A549 (cell line): ENCODE measurements around the gene MID2. TPM values are rescaled to one million over a fixed set of nuclear protein-coding genes. Genes with fewer than 3 reads are reported as not detected.
A peak's percentile ranks its signal among the peaks of the same experiment; 100 is the strongest.
"Not testable (repeated sequence)": the region's sequence is repeated elsewhere in the genome, so short reads cannot be mapped to it uniquely, and the experiment has no call there.

Source experiments
- ATAC-seq, 2 experiments: fragments of 200-7000 bp in 1 of 2; fragments of >200 bp in 1 of 2; cut with Nextera tagmentation in 1 of 2; cut with Tn5 transposase in 1 of 2; 3 replicates each; pipeline versions ENCODE4 v1.8.0 to v1.9.1; 2018 to 2020; ENCODE audit warnings: mild to moderate bottlenecking in 1 of 2, moderate library complexity in 1 of 2
- CTCF ChIA-PET: fragments of 300-600 bp; sonication (Branson Sonifier 250); formaldehyde crosslinking; extraction: SDS; loops from one replicate; lab custom pipeline; 2021; ENCODE audit warnings: antibody characterized with exemption, inconsistent platforms; lab: Yijun Ruan, JAX
- POLR2A ChIA-PET: fragments of 350-600 bp; formaldehyde crosslinking; extraction: SDS; loops from one replicate; lab custom pipeline; 2021; ENCODE audit warnings: antibody characterized with exemption, inconsistent platforms; lab: Yijun Ruan, JAX
- DNase-seq, 2 experiments: peaks; one replicate each; pipeline versions ENCODE4 v3.0.0 to v3.0.0-alpha.2; 2011 to 2016; ENCODE audit warnings: low read depth in 1 of 2, low spot score in 1 of 2
- FAIRE-seq: peaks from 2 replicates; lab custom pipeline; 2011; peaks lifted over from hg19 to GRCh38; lab: Jason Lieb, UNC
- H3K27ac ChIP-seq, 2 experiments: fragments of >200 bp; sonication (Bioruptor Twin); formaldehyde crosslinking; 3 replicates each; pipeline ENCODE4 v1.5.1; 2016 to 2017
- H3K4me1 ChIP-seq: fragments of >200 bp; sonication (Bioruptor Twin); formaldehyde crosslinking; 3 replicates; pipeline ENCODE4 v1.6.1; 2016
- H3K4me2 ChIP-seq: fragments of >200 bp; sonication (Bioruptor Twin); formaldehyde crosslinking; 3 replicates; pipeline ENCODE4 v1.6.1; 2016
- H3K4me3 ChIP-seq: fragments of >200 bp; sonication (Bioruptor Twin); formaldehyde crosslinking; 3 replicates; pipeline ENCODE4 v1.5.1; 2016
- H3K9me3 ChIP-seq: fragments of >200 bp; sonication (Bioruptor Twin); formaldehyde crosslinking; 3 replicates; pipeline ENCODE4 v1.6.1; 2016
- ATOH8 ChIP-seq: fragments of 250-450 bp; sonication (Bioruptor Pico); IDR thresholded peaks from 2 replicates; pipeline ENCODE4 v1.5.0; 2020; ENCODE audit warnings: low read depth, mild to moderate bottlenecking, moderate library complexity
- BCL3 ChIP-seq: fragments of >200 bp; sonication (Bioruptor Twin); formaldehyde crosslinking; IDR thresholded peaks from 3 replicates; pipeline ENCODE4 v1.6.1; 2016
- BHLHE40 ChIP-seq: IDR thresholded peaks from 2 replicates; pipeline ENCODE4 v1.6.1; 2012; ENCODE audit warnings: low read depth, low read length, inconsistent platforms
- CBX2 ChIP-seq: fragments of 200-600 bp; sonication (generic); IDR thresholded peaks from 2 replicates; pipeline ENCODE4 v1.6.1; 2016; ENCODE audit warnings: low read depth, mild to moderate bottlenecking, borderline replicate concordance
- CHD4 ChIP-seq: fragments of 200-600 bp; sonication (generic); IDR thresholded peaks from 2 replicates; pipeline ENCODE4 v1.6.1; 2016; ENCODE audit warnings: antibody characterized with exemption, mild to moderate bottlenecking, borderline replicate concordance
- CTCF ChIP-seq: fragments of >200 bp; sonication (Bioruptor Twin); formaldehyde crosslinking; IDR thresholded peaks from 3 replicates; pipeline ENCODE4 v1.5.1; 2016
- E2F6 ChIP-seq: IDR thresholded peaks from 2 replicates; pipeline ENCODE4 v1.6.1; 2012; ENCODE audit warnings: low read depth, borderline replicate concordance
- EHF ChIP-seq: fragments of 250-450 bp; sonication (Bioruptor Pico); IDR thresholded peaks from 2 replicates; pipeline ENCODE4 v1.5.0; 2020; ENCODE audit warnings: mild to moderate bottlenecking
- EHMT2 ChIP-seq: fragments of 200-600 bp; sonication (generic); IDR thresholded peaks from 2 replicates; pipeline ENCODE4 v1.6.1; 2016; ENCODE audit warnings: antibody characterized with exemption, low read depth, mild to moderate bottlenecking, moderate library complexity
- ESRRA ChIP-seq: fragments of 150-350 bp; IDR thresholded peaks from 2 replicates; pipeline ENCODE4 v1.6.1; 2014; ENCODE audit warnings: mild to moderate bottlenecking, low read length, borderline replicate concordance
- GATA3 ChIP-seq: IDR thresholded peaks from 2 replicates; pipeline ENCODE4 v1.6.1; 2012; ENCODE audit warnings: borderline replicate concordance
- HDAC2 ChIP-seq: fragments of 200-600 bp; sonication (generic); IDR thresholded peaks from 2 replicates; pipeline ENCODE4 v1.6.1; 2016
- HOXA7 ChIP-seq: fragments of 250-450 bp; sonication (Bioruptor Pico); IDR thresholded peaks from 2 replicates; pipeline ENCODE4 v1.5.0; 2020; ENCODE audit warnings: mild to moderate bottlenecking, moderate library complexity
- HOXB13 ChIP-seq: fragments of 250-450 bp; sonication (Bioruptor Pico); IDR thresholded peaks from 2 replicates; pipeline ENCODE4 v1.5.0; 2020; ENCODE audit warnings: low read depth, mild to moderate bottlenecking, moderate library complexity
- HOXB5 ChIP-seq: fragments of 250-450 bp; sonication (Bioruptor Pico); IDR thresholded peaks from 2 replicates; pipeline ENCODE4 v1.5.0; 2020; ENCODE audit warnings: mild to moderate bottlenecking, moderate library complexity
- JUNB ChIP-seq: fragments of >200 bp; sonication (Bioruptor Twin); formaldehyde crosslinking; IDR thresholded peaks from 2 replicates; pipeline ENCODE4 v1.6.1; 2016
- MAFK ChIP-seq: fragments of 450-650 bp; IDR thresholded peaks from 2 replicates; pipeline ENCODE4 v1.6.1; 2014; ENCODE audit not compliant: partially characterized antibody
- MAX ChIP-seq: IDR thresholded peaks from 2 replicates; pipeline ENCODE4 v1.6.1; 2012
- MYC ChIP-seq: IDR thresholded peaks from 2 replicates; pipeline ENCODE4 v1.6.1; 2012; ENCODE audit warnings: mild to moderate bottlenecking, inconsistent platforms, low read length, improper control_type of control experiment, borderline replicate concordance
- PBX3 ChIP-seq: IDR thresholded peaks from 2 replicates; pipeline ENCODE4 v1.6.1; 2012
- POLR2AphosphoS2 ChIP-seq: conservative IDR thresholded peaks from 2 replicates; pipeline ENCODE4 v1.6.1; 2012; ENCODE audit warnings: low read length, improper control_type of control experiment, inconsistent platforms
- RAD21 ChIP-seq, 2 experiments: fragments of >200 bp in 1 of 2; sonication (Bioruptor Twin) in 1 of 2; formaldehyde crosslinking in 1 of 2; IDR thresholded peaks in 1 of 2; conservative IDR thresholded peaks in 1 of 2; 2 replicates in 1 of 2; 3 replicates in 1 of 2; pipeline ENCODE4 v1.6.1; 2012 to 2018; ENCODE audit warnings: inconsistent platforms in 1 of 2
- RCOR1 ChIP-seq: fragments of 150-350 bp; IDR thresholded peaks from 2 replicates; pipeline ENCODE4 v1.6.1; 2014; ENCODE audit warnings: antibody characterized with exemption, low read length, low read depth
- SMC3 ChIP-seq: fragments of >200 bp; sonication (Bioruptor Twin); formaldehyde crosslinking; IDR thresholded peaks from 3 replicates; pipeline ENCODE4 v1.6.1; 2018; ENCODE audit warnings: inconsistent platforms
- ZFP36 ChIP-seq: fragments of 450-650 bp; IDR thresholded peaks from 2 replicates; pipeline ENCODE4 v1.6.1; 2014; ENCODE audit warnings: borderline replicate concordance; ENCODE audit not compliant: partially characterized antibody
- ZNF302 ChIP-seq: fragments of 250-450 bp; sonication (Bioruptor Pico); IDR thresholded peaks from 2 replicates; pipeline ENCODE4 v1.9.0; 2021; ENCODE audit warnings: inconsistent platforms, mild to moderate bottlenecking, moderate library complexity
- WGBS: methylation state at CpG from one replicate; pipeline ENCODE4 v1.1.6; 2017; ENCODE audit errors: missing lambda C conversion rate; 5-methylcytosine and 5-hydroxymethylcytosine counted together
- polyA plus RNA-seq, 4 experiments: library from polyadenylated mRNA; depleted of rRNA in 3 of 4; stranded (reverse); fragments of >200 nt; fragmentation: RNase III in 1 of 4; extraction: RNeasy Plus Mini Kit Qiagen cat#74134 plus additional on column Dnase treatment in 1 of 4; gene quantifications; 2 replicates in 3 of 4; 3 replicates in 1 of 4; pipeline ENCODE4 v1.2.3, GENCODE V29; 2011 to 2017

The MID2 gene
- polyA plus RNA-seq, 2 of the 4 experiments (the other 2 are of a cell fraction) = 4.6 to 10.6 TPM

- TF ChIP-seq PBX3 (no peak), MYC (no peak), MAX (no peak), JUNB (no peak)
These were observed 114.4 kb downstream of the MID2 start (continued) for GRCh38 chrX:107940095-107940494.

GRCh38 chrX:107955337-107955736, 129.7 kb downstream of the MID2 start:
- FAIRE-seq, H3K4me2 ChIP-seq, POLR2A ChIA-PET, H3K4me1 ChIP-seq, H3K27ac ChIP-seq, DNase-seq, H3K9me3 ChIP-seq, H3K4me3 ChIP-seq, CTCF ChIA-PET, ATAC-seq: not testable (repeated sequence)

- TF ChIP-seq GATA3 (no peak), CTCF (no peak), CBX2 (no peak), EHF (CRISPR knock-in tag) (no peak), BHLHE40 (no peak), BCL3 (no peak), ESRRA (no peak), SMC3 (no peak), MAFK (no peak), MAX (no peak), HOXB13 (no peak), POLR2AphosphoS2 (no peak), HOXA7 (CRISPR knock-in tag) (no peak), ZFP36 (no peak)
- DNase-seq (no peak), ATAC-seq (no peak), FAIRE-seq (no peak)
- 49% methylated on average over 5 of the region's 5 CpGs for WGBS
- ChIA-PET CTCF (interaction anchor here (0.7 to 2.2 kb wide), 2 partner anchors 10 to 21 kb away, joined by 3 to 9 read pairs; no protein-coding TSS in a partner anchor), POLR2A (no interaction called here)
- no peak overlapping the region for H3K4me2 ChIP-seq
- H3K4me1 ChIP-seq = no peaks in the 10 kb centered on the region
- no peaks in the 10 kb centered on the region for H3K9me3 ChIP-seq
- H3K4me3 ChIP-seq = no peak overlapping the region
- no peak overlapping the region for H3K27ac ChIP-seq
These were observed 143.0 kb downstream of the MID2 start for GRCh38 chrX:107968623-107969022.

- ATAC-seq (no peak), FAIRE-seq (peak; percentile 84), DNase-seq (no peak)
- Histone ChIP-seq H3K4me1 (no peaks in the 10 kb centered on the region), H3K4me3 (no peak overlapping the region), H3K4me2 (no peak overlapping the region), H3K9me3 (no peaks in the 10 kb centered on the region), H3K27ac (no peak overlapping the region)
- ChIA-PET CTCF (interaction anchor here (2.2 kb wide), 1 partner anchor 9 kb away, joined by 9 read pairs; no protein-coding TSS in a partner anchor), POLR2A (no interaction called here)
- 59% methylated on average over 2 of the region's 2 CpGs for WGBS
- TF ChIP-seq ZNF302 (CRISPR knock-in tag) (no peak), RCOR1 (no peak), HOXB5 (CRISPR knock-in tag) (no peak), GATA3 (no peak), E2F6 (no peak), MAX (no peak), CHD4 (no peak), EHF (CRISPR knock-in tag) (no peak), HOXA7 (CRISPR knock-in tag) (no peak), ATOH8 (no peak), EHMT2 (no peak), HDAC2 (no peak), CBX2 (no peak), RAD21 (conservative IDR thresholded peaks at IDR 0.05 in 1 of 2, IDR thresholded peaks at IDR 0.05 in 1 of 2) (no peak)
These were observed 144.4 kb downstream of the MID2 start for GRCh38 chrX:107970073-107970472.
